NCI-H2196 (cell line): Measurements from ENCODE around the gene DAPK3.
"Not testable (repeated sequence)": the region's sequence is repeated elsewhere in the genome, so short reads cannot be mapped to it uniquely, and the experiment has no call there.

Experiments
- DNase-seq: peaks from one replicate; lab custom pipeline; 2025; ENCODE audit not compliant: unreplicated experiment; lab: John Stamatoyannopoulos, UW

DAPK3 gene

GRCh38 chr19:3955688-3956087, 15.2 kb downstream of the DAPK3 start:
- DNase-seq, result no peak

GRCh38 chr19:3955276-3955675, 15.6 kb downstream of the DAPK3 start:
- DNase-seq, result not testable (repeated sequence)

- no peak for DNase-seq
Measured at GRCh38 chr19:3954107-3954506, 16.8 kb downstream of the DAPK3 start.

GRCh38 chr19:3952755-3953276, 18.1 kb downstream of the DAPK3 start:
- not testable (repeated sequence) for DNase-seq

GRCh38 chr19:3950871-3951861, 19.7 kb downstream of the DAPK3 start:
- DNase-seq, result peak; percentile 43

- DNase-seq, result no peak
Measured at GRCh38 chr19:3949997-3950859, 20.7 kb downstream of the DAPK3 start.

GRCh38 chr19:3949294-3949693, 21.6 kb downstream of the DAPK3 start:
- no peak for DNase-seq

- not testable (repeated sequence) for DNase-seq
Measured at GRCh38 chr19:3947316-3947933, 23.5 kb downstream of the DAPK3 start.

- DNase-seq, result no peak
Measured at GRCh38 chr19:3945838-3946237, 25.1 kb downstream of the DAPK3 start.

GRCh38 chr19:3944018-3944721, 26.7 kb downstream of the DAPK3 start:
- no peak for DNase-seq

GRCh38 chr19:3942790-3943409, 28.0 kb downstream of the DAPK3 start:
- no peak for DNase-seq

- not testable (repeated sequence) for DNase-seq
Measured at GRCh38 chr19:3938300-3938950, 32.5 kb downstream of the DAPK3 start.

GRCh38 chr19:3936506-3937442, 34.1 kb downstream of the DAPK3 start:
- DNase-seq, result no peak

- no peak for DNase-seq
Measured at GRCh38 chr19:3932931-3933810, 37.7 kb downstream of the DAPK3 start, which contains the start of gene NMRK2. NMRK2 (plus strand) TSS chr19:3933069; CDS start chr19:3933672, 603 bp downstream.

- no peak for DNase-seq
Measured at GRCh38 chr19:3931041-3931440, 39.9 kb downstream of the DAPK3 start.

GRCh38 chr19:3923912-3924311, 47.0 kb downstream of the DAPK3 start:
- DNase-seq, result no peak

GRCh38 chr19:3923096-3923758, 47.7 kb downstream of the DAPK3 start:
- DNase-seq, result no peak
